ENCODE results near the gene BTBD7. TPM values are rescaled to one million over a fixed set of nuclear protein-coding genes. Genes with fewer than 3 reads are reported as not detected.
"Not testable (repeated sequence)": the region's sequence is repeated elsewhere in the genome, so short reads cannot be mapped to it uniquely, and the experiment has no call there.

Gene BTBD7
- total RNA-seq, 2 experiments from 2014 or later = 12.5 to 12.6 TPM

DNA sequence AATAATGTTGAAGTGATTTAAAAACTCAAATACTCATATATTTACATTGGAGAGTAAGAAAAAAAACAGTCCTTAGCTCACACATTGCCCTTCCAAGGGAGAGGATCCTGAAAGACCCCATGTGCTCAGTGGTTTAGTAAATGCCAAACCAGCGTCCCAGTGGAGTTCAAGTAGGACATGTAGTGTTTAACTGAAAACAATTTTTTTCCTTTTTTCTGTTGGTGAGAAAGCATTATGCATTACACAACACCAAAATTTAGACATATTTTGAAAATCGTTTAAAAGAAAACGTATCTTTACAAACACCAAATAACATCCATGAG, 92.2 kb downstream of the BTBD7 start:
- Mint-ChIP-seq H3K36me3 (ENCODE audit: low read depth) (peaks cover 54% of the 10 kb centered on the region), H3K27me3 (no peaks in the 10 kb centered on the region), H3K9me3 (no peaks in the 10 kb centered on the region), H3K4me1 (ENCODE audit: low read depth) (peaks cover 10% of the 10 kb centered on the region), H3K4me3 (no peak overlapping the region), H3K27ac (no peak overlapping the region)
- Histone ChIP-seq H3K27me3 (ENCODE audit: control insufficient read depth in 1 of 2, insufficient read depth in 2 of 2, low read length in 2 of 2) (no peaks in the 10 kb centered on the region), H3K36me3 (ENCODE audit: insufficient read depth, low read length) (peaks cover 24% of the 10 kb centered on the region), H3K9me3 (ENCODE audit: control insufficient read depth in 1 of 2, insufficient read depth in 1 of 2, low read length in 2 of 2) (no peaks in the 10 kb centered on the region), H3K4me3 (ENCODE audit: low read length) (no peak overlapping the region), H3K4me1 (ENCODE audit: insufficient read depth, low read length) (no peaks in the 10 kb centered on the region), H3K27ac (ENCODE audit: low read depth in 1 of 2, low read length in 2 of 2) (no peak overlapping the region)
- ChIA-PET POLR2A (no interaction called here), CTCF (no interaction called here)
- TF ChIP-seq, protein P1, sequence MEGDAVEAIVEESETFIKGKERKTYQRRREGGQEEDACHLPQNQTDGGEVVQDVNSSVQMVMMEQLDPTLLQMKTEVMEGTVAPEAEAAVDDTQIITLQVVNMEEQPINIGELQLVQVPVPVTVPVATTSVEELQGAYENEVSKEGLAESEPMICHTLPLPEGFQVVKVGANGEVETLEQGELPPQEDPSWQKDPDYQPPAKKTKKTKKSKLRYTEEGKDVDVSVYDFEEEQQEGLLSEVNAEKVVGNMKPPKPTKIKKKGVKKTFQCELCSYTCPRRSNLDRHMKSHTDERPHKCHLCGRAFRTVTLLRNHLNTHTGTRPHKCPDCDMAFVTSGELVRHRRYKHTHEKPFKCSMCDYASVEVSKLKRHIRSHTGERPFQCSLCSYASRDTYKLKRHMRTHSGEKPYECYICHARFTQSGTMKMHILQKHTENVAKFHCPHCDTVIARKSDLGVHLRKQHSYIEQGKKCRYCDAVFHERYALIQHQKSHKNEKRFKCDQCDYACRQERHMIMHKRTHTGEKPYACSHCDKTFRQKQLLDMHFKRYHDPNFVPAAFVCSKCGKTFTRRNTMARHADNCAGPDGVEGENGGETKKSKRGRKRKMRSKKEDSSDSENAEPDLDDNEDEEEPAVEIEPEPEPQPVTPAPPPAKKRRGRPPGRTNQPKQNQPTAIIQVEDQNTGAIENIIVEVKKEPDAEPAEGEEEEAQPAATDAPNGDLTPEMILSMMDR (IDR thresholded peaks at IDR 0.05) = no peak
- ATAC-seq (ENCODE audit: poor library complexity) (no peak), DNase-seq (no peak)
- intact Hi-C loops (cut with DNase I, micrococcal nuclease) = no loop called here

DNA sequence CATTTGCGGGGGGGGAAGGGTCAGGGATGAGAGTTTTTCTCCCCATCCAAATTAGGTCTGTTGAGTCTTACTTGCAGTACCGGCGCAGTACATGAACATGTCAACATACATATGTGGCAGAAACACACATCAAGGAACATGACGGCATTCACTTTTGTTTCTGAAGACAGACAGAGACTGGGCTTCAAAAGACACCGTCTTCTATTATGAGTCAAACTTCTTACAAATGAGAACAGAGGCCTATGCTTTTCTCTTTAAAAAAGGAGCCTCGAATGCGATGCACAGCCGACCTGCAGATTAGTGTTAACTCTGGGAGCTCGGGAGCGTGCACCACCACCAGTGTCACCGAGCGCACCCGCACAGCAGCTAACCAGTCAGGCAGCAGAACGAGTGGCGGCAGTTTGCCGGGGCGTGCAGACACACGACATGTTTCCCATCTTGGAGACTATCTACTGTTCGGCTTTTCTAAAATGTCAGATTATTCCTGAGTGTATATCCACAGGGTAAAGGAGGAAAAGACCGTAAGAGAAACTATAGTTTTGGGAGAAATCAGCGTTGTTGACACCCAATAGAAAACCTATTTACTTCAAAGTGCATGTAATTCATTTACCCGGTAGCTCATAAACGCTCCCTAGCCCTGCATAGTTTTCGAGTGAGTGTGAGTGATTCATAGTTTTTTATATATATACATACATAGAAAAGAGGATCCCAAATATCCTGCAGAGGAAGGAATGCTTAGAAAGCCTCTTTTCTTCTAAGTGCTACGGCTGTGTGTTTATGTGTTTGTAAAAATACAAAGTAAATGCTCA, 92.8 kb downstream of the BTBD7 start:
- ChIA-PET CTCF (no interaction called here), POLR2A (no interaction called here)
- no peak overlapping the region for H3K4me3 ChIP-seq (ENCODE audit: low read length)
- ATAC-seq (ENCODE audit: poor library complexity) = peak; percentile 79
- peak in 2 of 14 experiments; percentile 8 to 19 for DNase-seq
- H3K9me3 ChIP-seq (ENCODE audit: control insufficient read depth in 1 of 2, insufficient read depth in 1 of 2, low read length in 2 of 2) = no peaks in the 10 kb centered on the region
- no peaks in the 10 kb centered on the region for H3K9me3 Mint-ChIP-seq
- TF ChIP-seq, protein P1 (IDR thresholded peaks at IDR 0.05) = no peak
- no peaks in the 10 kb centered on the region for H3K4me1 ChIP-seq (ENCODE audit: insufficient read depth, low read length)
- peak overlapping the region; percentile 58 for H3K27ac Mint-ChIP-seq
- intact Hi-C loops (cut with DNase I, micrococcal nuclease) = no loop called here
- H3K27ac ChIP-seq (ENCODE audit: low read depth in 1 of 2, low read length in 2 of 2) = no peak overlapping the region
- H3K4me3 Mint-ChIP-seq = peak overlapping the region; percentile 48
- H3K36me3 ChIP-seq (ENCODE audit: insufficient read depth, low read length) = peaks cover 18% of the 10 kb centered on the region
- peaks cover 48% of the 10 kb centered on the region for H3K36me3 Mint-ChIP-seq (ENCODE audit: low read depth)
- H3K27me3 Mint-ChIP-seq = no peaks in the 10 kb centered on the region
- no peaks in the 10 kb centered on the region for H3K27me3 ChIP-seq (ENCODE audit: control insufficient read depth in 1 of 2, insufficient read depth in 2 of 2, low read length in 2 of 2)
- peaks cover 10% of the 10 kb centered on the region for H3K4me1 Mint-ChIP-seq (ENCODE audit: low read depth)

DNA sequence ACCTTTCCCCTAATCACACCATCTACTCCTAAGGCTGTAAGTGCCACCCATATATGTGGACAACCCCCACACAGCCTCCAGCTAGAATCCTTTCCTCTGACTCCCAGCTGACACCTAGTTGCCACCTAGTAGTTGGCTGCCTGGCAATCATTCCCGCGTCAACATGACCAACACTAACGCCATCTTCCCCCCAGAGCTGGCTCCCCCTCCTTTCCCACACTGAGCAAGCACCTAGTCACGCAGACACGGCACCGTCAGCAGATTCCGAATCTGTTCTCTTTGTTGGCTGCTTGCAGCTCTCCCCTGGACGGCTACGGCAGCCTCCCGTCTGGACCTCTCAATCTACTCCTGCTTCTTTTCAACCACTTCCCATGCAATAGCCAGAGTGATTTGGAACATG, 98.0 kb downstream of the BTBD7 start:
- H3K4me3 ChIP-seq (ENCODE audit: low read length) = no peak overlapping the region
- ATAC-seq (ENCODE audit: poor library complexity) (no peak), DNase-seq (no peak)
- H3K36me3 ChIP-seq (ENCODE audit: insufficient read depth, low read length) = no peaks in the 10 kb centered on the region
- Mint-ChIP-seq H3K27ac (no peak overlapping the region), H3K4me3 (no peak overlapping the region), H3K27me3 (no peaks in the 10 kb centered on the region), H3K36me3 (ENCODE audit: low read depth) (peaks cover 11% of the 10 kb centered on the region), H3K4me1 (ENCODE audit: low read depth) (peaks cover 17% of the 10 kb centered on the region), H3K9me3 (no peaks in the 10 kb centered on the region)
- no peak overlapping the region for H3K27ac ChIP-seq (ENCODE audit: low read depth in 1 of 2, low read length in 2 of 2)
- TF ChIP-seq, protein P1 (IDR thresholded peaks at IDR 0.05) = no peak
- intact Hi-C loops (cut with DNase I, micrococcal nuclease) = loop anchor here in 1 of 2 experiments (5.0 kb wide), 1 partner anchor 658 kb away; no protein-coding TSS in a partner anchor
- no peaks in the 10 kb centered on the region for H3K27me3 ChIP-seq (ENCODE audit: control insufficient read depth in 1 of 2, insufficient read depth in 2 of 2, low read length in 2 of 2)
- H3K9me3 ChIP-seq (ENCODE audit: control insufficient read depth in 1 of 2, insufficient read depth in 1 of 2, low read length in 2 of 2) = peaks cover 0 to 12% of the 10 kb centered on the region in 2 experiments
- POLR2A ChIA-PET = no interaction called here
- CTCF ChIA-PET = no interaction called here
- H3K4me1 ChIP-seq (ENCODE audit: insufficient read depth, low read length) = peaks cover 17% of the 10 kb centered on the region

DNA sequence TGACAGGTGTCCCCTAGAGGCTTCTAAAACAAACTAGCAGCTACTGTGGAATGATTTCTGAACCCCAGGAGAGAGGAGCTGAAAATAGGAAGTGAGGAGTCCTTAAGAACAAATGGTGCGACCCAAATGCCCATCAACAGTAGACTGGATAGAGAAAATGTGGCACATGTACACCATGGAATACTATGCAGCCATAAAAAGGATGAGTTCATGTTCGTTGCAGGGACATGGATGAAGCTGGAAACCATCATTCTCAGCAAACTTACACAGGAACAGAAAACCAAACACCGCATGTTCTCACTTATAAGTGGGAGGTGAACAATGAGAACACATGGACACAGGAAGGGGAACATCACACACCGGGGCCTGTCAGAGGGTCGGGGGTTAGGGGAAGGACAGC, 99.8 kb downstream of the BTBD7 start:
- intact Hi-C loops (cut with DNase I, micrococcal nuclease) = loop anchor here in 1 of 2 experiments (5.0 kb wide), 1 partner anchor 659 kb away; no protein-coding TSS in a partner anchor

More for the DNA sequence above, 99.8 kb downstream of the BTBD7 start:
- POLR2A ChIA-PET; H3K27ac ChIP-seq (ENCODE audit: low read depth in 1 of 2, low read length in 2 of 2); H3K4me3 Mint-ChIP-seq; CTCF ChIA-PET; H3K27ac Mint-ChIP-seq; H3K4me3 ChIP-seq (ENCODE audit: low read length); H3K9me3 Mint-ChIP-seq; ATAC-seq (ENCODE audit: poor library complexity); DNase-seq; H3K27me3 Mint-ChIP-seq; H3K27me3 ChIP-seq (ENCODE audit: control insufficient read depth in 1 of 2, insufficient read depth in 2 of 2, low read length in 2 of 2); H3K36me3 ChIP-seq (ENCODE audit: insufficient read depth, low read length): not testable (repeated sequence)
- H3K4me1 Mint-ChIP-seq (ENCODE audit: low read depth) = peaks cover 11% of the 10 kb centered on the region
- H3K9me3 ChIP-seq (ENCODE audit: control insufficient read depth in 1 of 2, insufficient read depth in 1 of 2, low read length in 2 of 2) = peaks cover 0 to 12% of the 10 kb centered on the region in 2 experiments
- H3K36me3 Mint-ChIP-seq (ENCODE audit: low read depth) = peaks cover 15% of the 10 kb centered on the region
- peaks cover 17% of the 10 kb centered on the region for H3K4me1 ChIP-seq (ENCODE audit: insufficient read depth, low read length)
